A549 (cell line): Measurements from ENCODE around the gene COPRS. TPM values are rescaled to one million over a fixed set of nuclear protein-coding genes. Genes with fewer than 3 reads are reported as not detected.
"Not testable (repeated sequence)": the region's sequence is repeated elsewhere in the genome, so short reads cannot be mapped to it uniquely, and the experiment has no call there.

Experiments
- ATAC-seq, 2 experiments: fragments of 200-7000 bp in 1 of 2; fragments of >200 bp in 1 of 2; cut with Nextera tagmentation in 1 of 2; cut with Tn5 transposase in 1 of 2; 3 replicates each; pipeline versions ENCODE4 v1.8.0 to v1.9.1; 2018 to 2020; ENCODE audit warnings: mild to moderate bottlenecking in 1 of 2, moderate library complexity in 1 of 2
- CTCF ChIA-PET: fragments of 300-600 bp; sonication (Branson Sonifier 250); formaldehyde crosslinking; extraction: SDS; loops from one replicate; lab custom pipeline; 2021; ENCODE audit warnings: antibody characterized with exemption, inconsistent platforms; lab: Yijun Ruan, JAX
- POLR2A ChIA-PET: fragments of 350-600 bp; formaldehyde crosslinking; extraction: SDS; loops from one replicate; lab custom pipeline; 2021; ENCODE audit warnings: antibody characterized with exemption, inconsistent platforms; lab: Yijun Ruan, JAX
- DNase-seq, 2 experiments: peaks; one replicate each; pipeline versions ENCODE4 v3.0.0 to v3.0.0-alpha.2; 2011 to 2016; ENCODE audit warnings: low read depth in 1 of 2, low spot score in 1 of 2
- FAIRE-seq: peaks from 2 replicates; lab custom pipeline; 2011; peaks lifted over from hg19 to GRCh38; lab: Jason Lieb, UNC
- H3K27ac ChIP-seq, 2 experiments: fragments of >200 bp; sonication (Bioruptor Twin); formaldehyde crosslinking; 3 replicates each; pipeline ENCODE4 v1.5.1; 2016 to 2017
- H3K4me1 ChIP-seq: fragments of >200 bp; sonication (Bioruptor Twin); formaldehyde crosslinking; 3 replicates; pipeline ENCODE4 v1.6.1; 2016
- H3K4me2 ChIP-seq: fragments of >200 bp; sonication (Bioruptor Twin); formaldehyde crosslinking; 3 replicates; pipeline ENCODE4 v1.6.1; 2016
- H3K4me3 ChIP-seq: fragments of >200 bp; sonication (Bioruptor Twin); formaldehyde crosslinking; 3 replicates; pipeline ENCODE4 v1.5.1; 2016
- H3K9me3 ChIP-seq: fragments of >200 bp; sonication (Bioruptor Twin); formaldehyde crosslinking; 3 replicates; pipeline ENCODE4 v1.6.1; 2016
- BCL3 ChIP-seq: fragments of >200 bp; sonication (Bioruptor Twin); formaldehyde crosslinking; IDR thresholded peaks from 3 replicates; pipeline ENCODE4 v1.6.1; 2016
- CBX2 ChIP-seq: fragments of 200-600 bp; sonication (generic); IDR thresholded peaks from 2 replicates; pipeline ENCODE4 v1.6.1; 2016; ENCODE audit warnings: low read depth, mild to moderate bottlenecking, borderline replicate concordance
- CEBPB ChIP-seq, 2 experiments: fragments of >200 bp in 1 of 2; sonication (Bioruptor Twin) in 1 of 2; formaldehyde crosslinking in 1 of 2; IDR thresholded peaks; 2 replicates each; pipeline ENCODE4 v1.6.1; 2012 to 2016
- ELK1 ChIP-seq: fragments of 150-350 bp; IDR thresholded peaks from 2 replicates; pipeline ENCODE4 v1.6.1; 2014; ENCODE audit warnings: low read depth, mild to moderate bottlenecking, low read length
- EP300 ChIP-seq, 2 experiments: fragments of >200 bp; sonication (Bioruptor Twin); formaldehyde crosslinking; IDR thresholded peaks; 2 replicates in 1 of 2; 3 replicates in 1 of 2; pipeline ENCODE4 v1.6.1; 2016 to 2017
- GATA3 ChIP-seq: IDR thresholded peaks from 2 replicates; pipeline ENCODE4 v1.6.1; 2012; ENCODE audit warnings: borderline replicate concordance
- HES2 ChIP-seq: fragments of >200 bp; sonication (Bioruptor Twin); formaldehyde crosslinking; IDR thresholded peaks from 2 replicates; pipeline ENCODE4 v1.6.1; 2016
- HEYL ChIP-seq: fragments of 250-450 bp; sonication (Bioruptor Pico); IDR thresholded peaks from 2 replicates; pipeline ENCODE4 v1.8.0; 2021; ENCODE audit warnings: mild to moderate bottlenecking, moderate library complexity
- HOXA7 ChIP-seq: fragments of 250-450 bp; sonication (Bioruptor Pico); IDR thresholded peaks from 2 replicates; pipeline ENCODE4 v1.5.0; 2020; ENCODE audit warnings: mild to moderate bottlenecking, moderate library complexity
- JUN ChIP-seq, 2 experiments: fragments of >200 bp; sonication (Bioruptor Twin); formaldehyde crosslinking; IDR thresholded peaks; 2 replicates in 1 of 2; 3 replicates in 1 of 2; pipeline ENCODE4 v1.6.1; 2016 to 2017
- KDM1A ChIP-seq: fragments of 200-600 bp; sonication (generic); IDR thresholded peaks from 2 replicates; pipeline ENCODE4 v1.6.1; 2016; ENCODE audit warnings: low read depth, mild to moderate bottlenecking
- KDM5A ChIP-seq: fragments of 200-600 bp; sonication (generic); IDR thresholded peaks from 2 replicates; pipeline ENCODE4 v1.6.1; 2016; ENCODE audit warnings: antibody characterized with exemption, mild to moderate bottlenecking
- MAFK ChIP-seq: fragments of 450-650 bp; IDR thresholded peaks from 2 replicates; pipeline ENCODE4 v1.6.1; 2014; ENCODE audit not compliant: partially characterized antibody
- MYC ChIP-seq: IDR thresholded peaks from 2 replicates; pipeline ENCODE4 v1.6.1; 2012; ENCODE audit warnings: mild to moderate bottlenecking, inconsistent platforms, low read length, improper control_type of control experiment, borderline replicate concordance
- NFE2L2 ChIP-seq: fragments of 150-350 bp; conservative IDR thresholded peaks from 2 replicates; pipeline ENCODE4 v1.6.1; 2014; ENCODE audit warnings: low read length
- PHF8 ChIP-seq: fragments of 200-600 bp; sonication (generic); IDR thresholded peaks from 2 replicates; pipeline ENCODE4 v1.6.1; 2016; ENCODE audit warnings: low read depth, mild to moderate bottlenecking, antibody characterized with exemption, moderate library complexity, borderline replicate concordance
- RAD21 ChIP-seq, 2 experiments: fragments of >200 bp in 1 of 2; sonication (Bioruptor Twin) in 1 of 2; formaldehyde crosslinking in 1 of 2; IDR thresholded peaks in 1 of 2; conservative IDR thresholded peaks in 1 of 2; 2 replicates in 1 of 2; 3 replicates in 1 of 2; pipeline ENCODE4 v1.6.1; 2012 to 2018; ENCODE audit warnings: inconsistent platforms in 1 of 2
- RARB ChIP-seq: fragments of 250-450 bp; sonication (Bioruptor Pico); IDR thresholded peaks from 2 replicates; pipeline ENCODE4 v1.8.0; 2021; ENCODE audit warnings: mild to moderate bottlenecking, moderate library complexity
- TP53 ChIP-seq: fragments of 250-450 bp; sonication (Bioruptor Pico); IDR thresholded peaks from 2 replicates; pipeline ENCODE4 v1.5.0; 2021; ENCODE audit warnings: mild to moderate bottlenecking, moderate library complexity
- USF2 ChIP-seq: fragments of 450-650 bp; IDR thresholded peaks from 2 replicates; pipeline ENCODE4 v1.6.1; 2014; ENCODE audit warnings: antibody characterized with exemption
- ZC3H11A ChIP-seq: fragments of 450-650 bp; IDR thresholded peaks from 2 replicates; pipeline ENCODE4 v1.6.1; 2014; ENCODE audit warnings: antibody characterized with exemption, mild to moderate bottlenecking
- ZSCAN20 ChIP-seq: fragments of 250-450 bp; sonication (Bioruptor Pico); IDR thresholded peaks from 2 replicates; pipeline ENCODE4 v1.8.0; 2022; ENCODE audit warnings: mild to moderate bottlenecking, moderate library complexity
- WGBS: methylation state at CpG from one replicate; pipeline ENCODE4 v1.1.6; 2017; ENCODE audit errors: missing lambda C conversion rate; 5-methylcytosine and 5-hydroxymethylcytosine counted together
- polyA plus RNA-seq, 4 experiments: library from polyadenylated mRNA; depleted of rRNA in 3 of 4; stranded (reverse); fragments of >200 nt; fragmentation: RNase III in 1 of 4; extraction: RNeasy Plus Mini Kit Qiagen cat#74134 plus additional on column Dnase treatment in 1 of 4; gene quantifications; 2 replicates in 3 of 4; 3 replicates in 1 of 4; pipeline ENCODE4 v1.2.3, GENCODE V29; 2011 to 2017

The COPRS gene
- polyA plus RNA-seq, 2 of the 4 experiments (the other 2 are of a cell fraction) = 80.5 to 98.3 TPM

GRCh38 chr17:31830971-31831858, 27.8 kb downstream of the COPRS start:
- WGBS = 67% methylated on average over 12 of the region's 12 CpGs
- ChIA-PET CTCF (interaction anchor here (0.9 to 6.6 kb wide), 6 partner anchors 11 to 394 kb away, joined by 3 to 83 read pairs (median 7); no protein-coding TSS in a partner anchor), POLR2A (no interaction called here)
- FAIRE-seq (no peak), DNase-seq (no peak), ATAC-seq (peak; percentile 22 to 40; a peak in 2 of 6 replicates)
- Histone ChIP-seq H3K4me3 (no peak overlapping the region), H3K4me1 (no peaks in the 10 kb centered on the region), H3K4me2 (no peak overlapping the region), H3K27ac (no peak overlapping the region), H3K9me3 (no peaks in the 10 kb centered on the region)
- TF ChIP-seq MYC (no peak), ZSCAN20 (CRISPR knock-in tag) (no peak), KDM5A (no peak), BCL3 (no peak), EP300 (IDR thresholded peaks at IDR 0.05) (no peak), ZC3H11A (no peak), PHF8 (no peak), GATA3 (no peak), ELK1 (no peak), MAFK (no peak), HOXA7 (CRISPR knock-in tag) (no peak)

GRCh38 chr17:31829649-31830048, 29.4 kb downstream of the COPRS start:
- H3K4me2 ChIP-seq = no peak overlapping the region
- 62% methylated on average over 3 of the region's 3 CpGs for WGBS
- H3K4me3 ChIP-seq = no peak overlapping the region
- ChIA-PET CTCF (interaction anchor here (0.6 to 6.6 kb wide), 3 partner anchors 13 to 347 kb away, joined by 3 to 83 read pairs (median 4); no protein-coding TSS in a partner anchor), POLR2A (no interaction called here)
- no peaks in the 10 kb centered on the region for H3K9me3 ChIP-seq
- H3K4me1 ChIP-seq = no peaks in the 10 kb centered on the region
- DNase-seq (no peak), FAIRE-seq (no peak), ATAC-seq (no peak)
- TF ChIP-seq USF2 = no peak
- H3K27ac ChIP-seq = no peak overlapping the region

- ATAC-seq, POLR2A ChIA-PET: not testable (repeated sequence)
- CTCF ChIA-PET = interaction anchor here (0.6 to 6.6 kb wide), 4 partner anchors 14 to 1379 kb away, joined by 3 to 83 read pairs (median 4); no protein-coding TSS in a partner anchor
Measured at GRCh38 chr17:31828955-31829354, 30.1 kb downstream of the COPRS start.

GRCh38 chr17:31825961-31826691, 32.9 kb downstream of the COPRS start:
- FAIRE-seq (no peak), DNase-seq (no peak), ATAC-seq (no peak)
- ChIA-PET POLR2A (no interaction called here), CTCF (interaction anchor here (0.9 to 2.8 kb wide), 7 partner anchors 9 to 300 kb away, joined by 3 to 19 read pairs (median 5); no protein-coding TSS in a partner anchor)
- TF ChIP-seq KDM5A (no peak), CEBPB (IDR thresholded peaks at IDR 0.05) (no peak), RAD21 (conservative IDR thresholded peaks at IDR 0.05 in 1 of 2, IDR thresholded peaks at IDR 0.05 in 1 of 2) (no peak), HEYL (CRISPR knock-in tag) (no peak), TP53 (CRISPR knock-in tag) (no peak), CBX2 (no peak), BCL3 (no peak), ZSCAN20 (CRISPR knock-in tag) (no peak), KDM1A (no peak), NFE2L2 (no peak), HES2 (no peak), JUN (IDR thresholded peaks at IDR 0.05) (no peak), PHF8 (no peak), RARB (no peak)
- no peaks in the 10 kb centered on the region for H3K9me3 ChIP-seq
- H3K4me1 ChIP-seq = no peaks in the 10 kb centered on the region
- H3K27ac ChIP-seq = no peak overlapping the region
- no peak overlapping the region for H3K4me3 ChIP-seq
- H3K4me2 ChIP-seq = no peak overlapping the region
- 65% methylated on average over 13 of the region's 14 CpGs for WGBS

More at GRCh38 chr17:31828955-31829354, 30.1 kb downstream of the COPRS start:
- not testable (repeated sequence) for H3K27ac ChIP-seq, H3K4me3 ChIP-seq, H3K4me1 ChIP-seq, DNase-seq, H3K9me3 ChIP-seq, H3K4me2 ChIP-seq, FAIRE-seq
- WGBS = 60% methylated on average over 4 of the region's 4 CpGs
